HepG2 (cell line): ENCODE data around the gene IKZF5. TPM values are rescaled to one million over a fixed set of nuclear protein-coding genes. Genes with fewer than 3 reads are reported as not detected.

ENCODE experiments used
- ATF2 ChIP-seq: sonication (generic); formaldehyde crosslinking; IDR thresholded peaks from 2 replicates; pipeline ENCODE4 v1.4.0; 2020; ENCODE audit warnings: missing genetic modification reagents
- BCL6 ChIP-seq: IDR thresholded peaks from 2 replicates; pipeline ENCODE4 v1.6.1; 2016; ENCODE audit warnings: missing genetic modification reagents, missing compliant biosample characterization
- FOXJ3 ChIP-seq: sonication (generic); formaldehyde crosslinking; IDR thresholded peaks from 2 replicates; pipeline ENCODE4 v1.4.0; 2020; ENCODE audit warnings: missing genetic modification reagents, mild to moderate bottlenecking, borderline replicate concordance
- GATA4 ChIP-seq: sonication (generic); IDR thresholded peaks from 2 replicates; pipeline ENCODE4 v1.6.1; 2016; ENCODE audit warnings: antibody characterized with exemption, low read depth, borderline replicate concordance
- MBD4 ChIP-seq: IDR thresholded peaks from 2 replicates; pipeline ENCODE4 v1.6.1; 2012; ENCODE audit warnings: low read length, inconsistent platforms, borderline replicate concordance
- MIXL1 ChIP-seq: IDR thresholded peaks from 2 replicates; pipeline ENCODE4 v1.6.1; 2016
- NCOA2 ChIP-seq: sonication (generic); formaldehyde crosslinking; IDR thresholded peaks from 2 replicates; pipeline ENCODE4 v1.8.0; 2022; ENCODE audit warnings: inconsistent platforms
- NR2F1 ChIP-seq, 2 experiments: fragments of 450-650 bp in 1 of 2; formaldehyde crosslinking in 1 of 2; IDR thresholded peaks; 2 replicates each; pipeline versions ENCODE4 v1.5.0 to v1.6.1; 2016 to 2020; ENCODE audit warnings: mild to moderate bottlenecking in 1 of 2, missing compliant biosample characterization in 1 of 2, missing genetic modification reagents in 1 of 2, moderate library complexity in 1 of 2
- PRDM10 ChIP-seq: sonication (generic); formaldehyde crosslinking; IDR thresholded peaks from 2 replicates; pipeline ENCODE4 v1.4.0; 2020; ENCODE audit warnings: low read depth, missing genetic modification reagents
- RCOR2 ChIP-seq: IDR thresholded peaks from 2 replicates; pipeline ENCODE4 v1.6.1; 2016; ENCODE audit warnings: missing biosample characterization, missing genetic modification reagents
- SAP130 ChIP-seq: IDR thresholded peaks from 2 replicates; pipeline ENCODE4 v1.6.1; 2016; ENCODE audit warnings: low read depth
- SKI ChIP-seq: fragments of 450-650 bp; IDR thresholded peaks from one replicate; pipeline ENCODE4 v1.6.1; 2018; ENCODE audit warnings: mild to moderate bottlenecking; ENCODE audit not compliant: partially characterized antibody
- TBP ChIP-seq: sonication (generic); formaldehyde crosslinking; IDR thresholded peaks from 2 replicates; pipeline ENCODE4 v1.5.0; 2020; ENCODE audit warnings: missing genetic modification reagents
- ZFP36L2 ChIP-seq: sonication (generic); formaldehyde crosslinking; IDR thresholded peaks from 2 replicates; pipeline ENCODE4 v1.4.0; 2020; ENCODE audit warnings: missing genetic modification reagents
- ZNF335 ChIP-seq: sonication (generic); formaldehyde crosslinking; IDR thresholded peaks from 2 replicates; pipeline ENCODE4 v1.4.0; 2020; ENCODE audit warnings: missing genetic modification reagents
- ZNF616 ChIP-seq: sonication (generic); formaldehyde crosslinking; IDR thresholded peaks from 2 replicates; pipeline ENCODE4 v1.5.0; 2020; ENCODE audit warnings: low read depth, mild to moderate bottlenecking, missing genetic modification reagents
- ZNF691 ChIP-seq: sonication (generic); formaldehyde crosslinking; IDR thresholded peaks from 2 replicates; pipeline ENCODE4 v1.4.0; 2020; ENCODE audit warnings: missing genetic modification reagents, low read depth, mild to moderate bottlenecking, borderline replicate concordance
- ZSCAN9 ChIP-seq: IDR thresholded peaks from 2 replicates; pipeline ENCODE4 v1.6.1; 2016; ENCODE audit warnings: borderline replicate concordance
- polyA plus RNA-seq, 8 experiments: library from polyadenylated mRNA; depleted of rRNA in 3 of 8; stranded (reverse) in 7 of 8; unstranded in 1 of 8; fragments of >200 nt; fragmentation: Illumina TruSeq in 4 of 8; extraction: Trizol in 4 of 8; gene quantifications; 2 replicates each; pipeline versions ENCODE4 v1.2.1 to v1.2.3, GENCODE V29; 2011 to 2016; ENCODE audit warnings: low read depth in 4 of 8, missing spikeins in 1 of 8, mixed read lengths in 1 of 8; ENCODE audit not compliant: insufficient read depth in 1 of 8
- total RNA-seq, 5 experiments: library from RNA; depleted of rRNA; stranded (reverse); fragments of >200 nt; fragmentation: Illumina TruSeq; extraction: Trizol; gene quantifications; 2 replicates each; pipeline ENCODE4 v1.2.3, GENCODE V29; 2016; ENCODE audit warnings: low read depth in 1 of 5
- TF ChIP-seq, protein P1 (sequence below): IDR thresholded peaks from 2 replicates; pipeline ENCODE4 v1.6.1; 2018; ENCODE audit warnings: missing genetic modification reagents, mild to moderate bottlenecking, missing compliant biosample characterization
- TF ChIP-seq, protein P2 (sequence below): sonication (generic); formaldehyde crosslinking; IDR thresholded peaks from 2 replicates; pipeline ENCODE4 v1.8.0; 2022; ENCODE audit warnings: low read depth, missing genetic modification reagents

IKZF5 gene
- total and polyA plus RNA-seq, 2 of the 13 experiments (the other 11 are each of a cell fraction or from before 2014, with no cell fraction given), result 3.7 to 12.0 TPM

GRCh38 chr10:123019941-123020703 lies 11.5 kb upstream of the IKZF5 start (continued):
- TF ChIP-seq BCL6 (peak; percentile 90), TBP (no peak), SAP130 (CRISPR knock-in tag) (peak; percentile 66), NCOA2 (CRISPR knock-in tag) (peak; percentile 71), ZSCAN9 (peak; percentile 36; the same call in 1 of the 2 replicates), MBD4 (peak; percentile 26; the same call in 1 of the 2 replicates), ZNF335 (CRISPR knock-in tag) (no peak), GATA4 (peak; percentile 43; the same call in 1 of the 2 replicates), ZFP36L2 (CRISPR knock-in tag) (no peak), PRDM10 (CRISPR knock-in tag) (peak; percentile 88; the same call in 1 of the 2 replicates), SKI (peak; percentile 9), ZNF691 (CRISPR knock-in tag) (no peak), FOXJ3 (CRISPR knock-in tag) (peak; percentile 74; the same call in 1 of the 2 replicates), MIXL1 (CRISPR knock-in tag) (peak; percentile 37; the same call in 1 of the 2 replicates), ATF2 (CRISPR knock-in tag) (peak; percentile 28; the same call in 1 of the 2 replicates), ZNF616 (no peak), NR2F1 (CRISPR knock-in tag; IDR thresholded peaks at IDR 0.05) (peak in 1 of 2 experiments; percentile 4; a peak in 1 of 4 replicates), RCOR2 (CRISPR knock-in tag) (peak; percentile 21; the same call in 1 of the 2 replicates)
- TF ChIP-seq, protein P1, sequence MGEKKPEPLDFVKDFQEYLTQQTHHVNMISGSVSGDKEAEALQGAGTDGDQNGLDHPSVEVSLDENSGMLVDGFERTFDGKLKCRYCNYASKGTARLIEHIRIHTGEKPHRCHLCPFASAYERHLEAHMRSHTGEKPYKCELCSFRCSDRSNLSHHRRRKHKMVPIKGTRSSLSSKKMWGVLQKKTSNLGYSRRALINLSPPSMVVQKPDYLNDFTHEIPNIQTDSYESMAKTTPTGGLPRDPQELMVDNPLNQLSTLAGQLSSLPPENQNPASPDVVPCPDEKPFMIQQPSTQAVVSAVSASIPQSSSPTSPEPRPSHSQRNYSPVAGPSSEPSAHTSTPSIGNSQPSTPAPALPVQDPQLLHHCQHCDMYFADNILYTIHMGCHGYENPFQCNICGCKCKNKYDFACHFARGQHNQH (CRISPR knock-in tag), result peak; percentile 39; the same call in 1 of the 2 replicates
- TF ChIP-seq, protein P2, sequence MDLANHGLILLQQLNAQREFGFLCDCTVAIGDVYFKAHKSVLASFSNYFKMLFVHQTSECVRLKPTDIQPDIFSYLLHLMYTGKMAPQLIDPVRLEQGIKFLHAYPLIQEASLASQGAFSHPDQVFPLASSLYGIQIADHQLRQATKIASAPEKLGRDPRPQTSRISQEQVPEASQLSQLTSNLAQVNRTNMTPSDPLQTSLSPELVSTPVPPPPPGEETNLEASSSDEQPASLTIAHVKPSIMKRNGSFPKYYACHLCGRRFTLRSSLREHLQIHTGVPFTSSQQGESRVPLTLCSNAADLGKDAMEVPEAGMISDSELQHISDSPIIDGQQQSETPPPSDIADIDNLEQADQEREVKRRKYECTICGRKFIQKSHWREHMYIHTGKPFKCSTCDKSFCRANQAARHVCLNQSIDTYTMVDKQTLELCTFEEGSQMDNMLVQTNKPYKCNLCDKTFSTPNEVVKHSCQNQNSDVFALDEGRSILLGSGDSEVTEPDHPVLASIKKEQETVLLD (CRISPR knock-in tag), result no peak
